Measurements from ENCODE around the gene ATG7. TPM values are rescaled to one million over a fixed set of nuclear protein-coding genes. Genes with fewer than 3 reads are reported as not detected.

The ATG7 gene
- total RNA-seq, 1 donor from 2014 or later: 53.4 TPM

DNA sequence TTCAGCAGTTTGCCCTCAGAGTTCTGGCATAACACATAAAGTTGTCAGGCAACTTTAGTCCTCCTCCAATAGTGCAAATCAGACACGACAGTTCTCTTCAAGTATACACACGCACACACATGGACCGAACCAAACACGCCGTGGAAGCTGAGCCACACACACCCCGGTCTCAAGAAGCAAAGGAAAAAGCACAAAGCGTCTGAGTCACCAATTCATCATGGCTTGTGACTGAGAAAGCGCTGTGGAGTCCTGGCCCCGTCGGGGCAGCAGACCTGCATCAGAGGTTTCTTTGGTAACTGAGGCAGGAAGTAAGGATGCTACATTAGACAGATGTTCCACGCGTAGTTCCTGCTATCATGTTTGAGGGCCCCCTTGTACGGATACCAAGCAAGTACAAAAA is 285.8 kb downstream of the ATG7 start:
- Histone ChIP-seq H3K36me3 (ENCODE audit: control insufficient read depth, insufficient read depth, low read length) (peaks cover 28% of the 10 kb centered on the region), H3K4me3 (ENCODE audit: low read depth, low read length) (no peak overlapping the region), H3K27me3 (ENCODE audit: control insufficient read depth, insufficient read depth, low read length) (no peaks in the 10 kb centered on the region)
- DNase-seq (ENCODE audit: low read depth): peak; percentile 93
- TF ChIP-seq, protein P1, sequence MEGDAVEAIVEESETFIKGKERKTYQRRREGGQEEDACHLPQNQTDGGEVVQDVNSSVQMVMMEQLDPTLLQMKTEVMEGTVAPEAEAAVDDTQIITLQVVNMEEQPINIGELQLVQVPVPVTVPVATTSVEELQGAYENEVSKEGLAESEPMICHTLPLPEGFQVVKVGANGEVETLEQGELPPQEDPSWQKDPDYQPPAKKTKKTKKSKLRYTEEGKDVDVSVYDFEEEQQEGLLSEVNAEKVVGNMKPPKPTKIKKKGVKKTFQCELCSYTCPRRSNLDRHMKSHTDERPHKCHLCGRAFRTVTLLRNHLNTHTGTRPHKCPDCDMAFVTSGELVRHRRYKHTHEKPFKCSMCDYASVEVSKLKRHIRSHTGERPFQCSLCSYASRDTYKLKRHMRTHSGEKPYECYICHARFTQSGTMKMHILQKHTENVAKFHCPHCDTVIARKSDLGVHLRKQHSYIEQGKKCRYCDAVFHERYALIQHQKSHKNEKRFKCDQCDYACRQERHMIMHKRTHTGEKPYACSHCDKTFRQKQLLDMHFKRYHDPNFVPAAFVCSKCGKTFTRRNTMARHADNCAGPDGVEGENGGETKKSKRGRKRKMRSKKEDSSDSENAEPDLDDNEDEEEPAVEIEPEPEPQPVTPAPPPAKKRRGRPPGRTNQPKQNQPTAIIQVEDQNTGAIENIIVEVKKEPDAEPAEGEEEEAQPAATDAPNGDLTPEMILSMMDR (IDR thresholded peaks at IDR 0.05; ENCODE audit: insufficient read depth, low read length, severe bottlenecking): no peak
- peak; percentile 97 for FAIRE-seq

DNA sequence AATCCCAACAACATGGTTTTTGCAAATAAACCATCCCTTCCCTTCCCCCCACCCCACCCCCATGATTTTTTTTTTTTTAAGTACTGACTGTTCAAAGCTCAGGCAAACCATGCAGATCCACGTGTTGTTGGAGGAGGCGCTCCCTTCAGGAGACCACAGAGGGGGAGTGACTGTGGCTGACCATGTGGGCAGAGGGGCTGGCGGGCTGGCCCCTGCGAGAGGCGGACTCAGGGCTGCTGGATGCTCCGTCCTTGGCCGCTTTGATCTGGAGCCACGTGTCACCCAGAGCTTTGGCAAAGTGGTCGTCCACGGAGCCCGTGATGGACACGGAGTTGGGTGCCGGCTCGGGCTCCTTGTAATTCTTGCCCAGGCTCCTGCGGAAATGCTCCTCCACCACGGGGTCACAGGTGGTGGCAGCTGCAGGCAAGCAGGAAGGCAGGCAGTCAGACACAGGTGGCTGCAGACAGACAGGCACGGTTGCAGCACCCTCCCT is 286.3 kb downstream of the ATG7 start:
- H3K36me3 ChIP-seq (ENCODE audit: control insufficient read depth, insufficient read depth, low read length): peaks cover 32% of the 10 kb centered on the region
- no peak overlapping the region for H3K4me3 ChIP-seq (ENCODE audit: low read depth, low read length)
- FAIRE-seq (no peak), DNase-seq (ENCODE audit: low read depth) (no peak)
- no peaks in the 10 kb centered on the region for H3K27me3 ChIP-seq (ENCODE audit: control insufficient read depth, insufficient read depth, low read length)
- TF ChIP-seq, protein P1 (IDR thresholded peaks at IDR 0.05; ENCODE audit: insufficient read depth, low read length, severe bottlenecking): no peak

DNA sequence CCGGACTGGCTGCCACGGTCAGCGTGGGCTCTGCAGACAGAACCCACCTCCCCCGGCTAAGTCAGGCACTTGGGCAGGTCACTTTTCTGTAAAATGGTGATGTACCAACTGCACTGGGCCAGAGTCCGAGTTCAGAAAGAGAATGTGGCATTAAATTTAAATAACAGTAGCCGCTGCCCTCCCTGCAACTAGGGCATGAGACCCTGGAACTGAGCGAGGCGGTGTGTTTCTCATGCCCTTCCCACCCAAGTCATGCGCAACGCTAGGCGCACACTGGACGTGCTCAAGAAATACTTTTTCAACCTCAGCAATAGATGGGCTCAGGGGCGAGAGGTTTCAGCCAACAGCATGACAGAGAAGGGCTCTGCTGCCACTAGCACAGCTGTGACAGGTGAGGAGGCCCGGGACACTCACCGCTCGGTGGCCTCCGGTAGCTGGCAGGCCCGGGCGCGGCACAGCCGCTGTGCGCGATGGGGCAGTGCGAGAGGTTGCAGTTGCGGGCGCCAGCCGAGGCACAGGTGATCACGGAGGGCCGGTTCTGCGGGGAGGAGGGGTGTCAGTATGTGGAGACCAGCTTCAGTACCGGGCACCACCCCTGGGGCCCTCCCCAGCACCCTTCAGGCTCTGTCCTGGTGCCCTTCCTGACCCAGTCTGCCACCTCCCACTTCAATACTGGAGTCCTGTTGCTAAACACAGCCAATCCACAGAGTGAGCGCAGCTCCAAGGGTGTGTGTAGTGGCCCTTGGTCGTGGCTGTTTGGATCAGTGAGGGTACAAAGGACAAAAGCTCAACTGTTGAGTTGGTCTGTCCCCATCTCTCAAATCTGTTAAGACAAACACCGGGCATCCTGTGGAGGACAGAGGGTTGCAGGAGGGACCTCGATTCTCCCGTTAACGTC is 287.0 kb downstream of the ATG7 start:
- H3K36me3 ChIP-seq (ENCODE audit: control insufficient read depth, insufficient read depth, low read length): peaks cover 36% of the 10 kb centered on the region
- H3K4me3 ChIP-seq (ENCODE audit: low read depth, low read length): no peak overlapping the region
- DNase-seq (ENCODE audit: low read depth) (no peak), FAIRE-seq (peak; percentile 93)
- TF ChIP-seq, protein P1 (IDR thresholded peaks at IDR 0.05; ENCODE audit: insufficient read depth, low read length, severe bottlenecking): no peak
- no peaks in the 10 kb centered on the region for H3K27me3 ChIP-seq (ENCODE audit: control insufficient read depth, insufficient read depth, low read length)

DNA sequence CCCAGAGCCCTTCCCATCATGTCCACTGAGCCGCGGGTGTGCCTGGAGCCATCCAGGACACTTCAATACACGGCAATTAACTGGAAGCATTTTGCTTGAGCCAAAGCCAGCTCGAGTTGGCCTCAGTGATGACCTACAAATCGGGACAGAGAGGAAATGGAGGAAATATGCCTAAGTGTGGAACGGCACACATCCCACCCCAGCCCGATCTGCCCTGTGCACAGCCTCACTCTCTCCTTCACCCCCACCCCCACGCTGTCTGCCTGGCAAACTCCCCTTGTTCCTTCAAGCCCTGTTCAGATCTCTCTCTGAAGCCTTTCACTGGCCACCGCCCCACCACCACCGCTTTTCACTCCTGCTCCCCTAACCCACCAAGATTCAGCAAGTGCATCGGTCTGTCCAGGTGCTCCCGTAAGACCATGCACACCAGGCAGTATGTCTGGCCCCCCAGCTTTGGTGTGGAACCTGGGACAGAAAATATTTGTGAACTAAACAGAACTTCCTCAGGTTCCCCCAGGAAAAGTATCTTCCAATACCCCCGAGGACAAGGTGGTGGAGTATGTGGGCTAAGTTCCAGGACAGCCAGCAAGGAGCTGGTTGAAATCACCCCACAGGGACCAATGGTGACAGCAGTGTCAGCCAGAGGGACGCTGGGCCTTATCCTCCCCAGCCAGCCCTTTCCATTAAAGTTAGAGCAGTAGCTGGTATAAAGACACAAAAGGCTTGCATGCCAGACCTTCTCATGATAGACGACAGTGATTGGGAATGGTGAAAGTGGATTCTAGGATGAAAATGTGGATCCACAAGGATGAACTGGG is 287.8 kb downstream of the ATG7 start:
- Histone ChIP-seq H3K27me3 (ENCODE audit: control insufficient read depth, insufficient read depth, low read length) (no peaks in the 10 kb centered on the region), H3K36me3 (ENCODE audit: control insufficient read depth, insufficient read depth, low read length) (peaks cover 36% of the 10 kb centered on the region), H3K4me3 (ENCODE audit: low read depth, low read length) (no peak overlapping the region)
- FAIRE-seq (no peak), DNase-seq (ENCODE audit: low read depth) (no peak)
- TF ChIP-seq, protein P1 (IDR thresholded peaks at IDR 0.05; ENCODE audit: insufficient read depth, low read length, severe bottlenecking): no peak

DNA sequence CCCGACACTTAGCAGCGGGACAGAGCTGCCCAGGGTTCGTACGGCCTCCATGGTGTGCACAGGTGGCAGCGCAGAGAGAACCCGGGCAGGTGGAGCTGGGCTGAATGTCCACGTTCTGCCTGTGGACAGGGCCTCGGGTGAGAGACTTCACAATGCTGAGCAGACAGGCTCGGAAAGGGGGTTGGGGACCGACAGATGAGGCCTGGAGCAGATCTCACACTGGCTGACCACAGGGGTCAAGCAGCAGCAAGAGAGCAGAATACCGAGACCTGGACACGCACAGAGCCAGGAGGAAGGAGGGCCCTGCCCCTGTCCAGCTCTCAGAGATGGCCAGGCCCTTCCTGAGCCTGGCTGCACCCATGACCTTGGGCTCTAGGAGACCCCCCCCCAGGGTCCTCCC is 288.5 kb downstream of the ATG7 start:
- FAIRE-seq: no peak
- no peaks in the 10 kb centered on the region for H3K27me3 ChIP-seq (ENCODE audit: control insufficient read depth, insufficient read depth, low read length)

More for the DNA sequence above, 288.5 kb downstream of the ATG7 start:
- DNase-seq (ENCODE audit: low read depth): no peak
- Histone ChIP-seq H3K36me3 (ENCODE audit: control insufficient read depth, insufficient read depth, low read length) (peaks cover 36% of the 10 kb centered on the region), H3K4me3 (ENCODE audit: low read depth, low read length) (no peak overlapping the region)
- TF ChIP-seq, protein P1 (IDR thresholded peaks at IDR 0.05; ENCODE audit: insufficient read depth, low read length, severe bottlenecking): no peak
